Umbilical cord (tissue), 2 donors: ENCODE measurements around the gene SH3RF2. TPM values are rescaled to one million over a fixed set of nuclear protein-coding genes. Genes with fewer than 3 reads are reported as not detected.
A peak's percentile ranks its signal among the peaks of the same experiment; 100 is the strongest.
"Not testable (repeated sequence)": the region's sequence is repeated elsewhere in the genome, so short reads cannot be mapped to it uniquely, and the experiment has no call there.

Source experiments
- DNase-seq: peaks from one replicate; pipeline ENCODE4 v3.0.0-alpha.2; 2015; ENCODE audit warnings: low spot score
- total RNA-seq: library from RNA; depleted of rRNA; stranded (reverse); fragments of >200 nt; gene quantifications from one replicate; pipeline ENCODE4 v1.2.3, GENCODE V29; 2014; ENCODE audit warnings: low replicate concordance; ENCODE audit not compliant: insufficient read depth

SH3RF2 gene
- total RNA-seq, 1 donor from 2014 or later, result 4.8 TPM

GRCh38 chr5:145949474-145949873 lies 13.1 kb downstream of the SH3RF2 start:
- no peak for DNase-seq

GRCh38 chr5:145951071-145951470 lies 14.7 kb downstream of the SH3RF2 start:
- peak; percentile 17 for DNase-seq

- no peak for DNase-seq
Measured at GRCh38 chr5:145953202-145953601, 16.8 kb downstream of the SH3RF2 start.

- DNase-seq, result not testable (repeated sequence)
Measured at GRCh38 chr5:145954140-145954539, 17.8 kb downstream of the SH3RF2 start.

DNA sequence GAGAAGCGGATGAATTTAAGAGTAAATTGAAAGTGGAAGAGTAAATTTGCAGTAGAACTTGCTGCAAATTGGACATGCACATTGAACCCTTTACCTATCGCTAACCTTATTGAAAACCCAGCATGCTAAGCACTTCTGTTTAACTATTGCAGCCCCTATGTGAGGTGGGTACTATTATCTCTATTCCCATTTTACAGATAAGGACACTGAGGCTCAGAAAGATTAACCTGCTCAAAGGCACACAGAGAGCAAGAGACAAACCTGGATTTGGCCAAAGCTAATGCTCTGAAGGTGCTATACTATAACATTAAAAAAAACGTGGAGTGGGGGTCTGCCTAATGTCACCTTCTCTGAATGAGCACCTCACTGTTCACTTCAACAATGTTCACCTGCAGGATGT lies 21.0 kb downstream of the SH3RF2 start:
- no peak for DNase-seq

DNA sequence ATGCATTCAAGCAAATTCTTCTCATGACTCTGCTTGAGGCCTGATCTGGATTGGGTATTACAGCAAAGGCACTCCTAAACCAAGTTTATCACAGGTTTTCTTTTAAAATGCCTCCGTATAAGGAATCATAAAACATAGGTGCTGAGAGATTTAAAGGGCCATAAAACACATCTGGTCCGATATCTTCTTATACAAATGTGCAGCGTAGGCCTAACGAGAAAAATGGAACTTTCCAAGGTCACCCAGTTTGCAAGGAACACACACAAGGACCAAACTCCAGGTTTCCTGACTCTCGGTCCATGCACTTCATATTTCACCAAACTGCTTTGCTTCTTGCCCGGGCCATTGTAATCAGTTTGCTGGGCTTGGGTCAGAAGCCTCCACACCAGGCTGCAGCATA lies 22.1 kb downstream of the SH3RF2 start:
- peak; percentile 52 for DNase-seq

DNA sequence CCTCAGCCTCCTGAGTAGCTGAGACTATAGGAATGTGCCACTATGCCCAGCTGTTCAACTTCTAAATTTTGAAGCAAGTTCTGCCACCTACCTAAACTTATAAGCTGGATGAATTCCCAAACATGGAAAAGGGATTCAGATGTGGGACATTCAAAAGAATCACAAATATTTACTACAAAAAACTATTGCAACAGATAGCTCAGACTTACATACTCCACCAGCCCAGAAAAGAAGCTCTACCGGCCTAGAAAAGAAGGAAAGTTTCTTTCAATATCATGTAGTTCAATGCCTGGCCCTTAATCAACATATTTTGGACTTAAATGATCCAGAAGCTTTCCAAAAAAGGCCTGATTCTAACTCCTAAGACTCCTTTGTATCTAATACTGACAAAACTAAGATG lies 23.8 kb downstream of the SH3RF2 start:
- DNase-seq, result no peak

DNA sequence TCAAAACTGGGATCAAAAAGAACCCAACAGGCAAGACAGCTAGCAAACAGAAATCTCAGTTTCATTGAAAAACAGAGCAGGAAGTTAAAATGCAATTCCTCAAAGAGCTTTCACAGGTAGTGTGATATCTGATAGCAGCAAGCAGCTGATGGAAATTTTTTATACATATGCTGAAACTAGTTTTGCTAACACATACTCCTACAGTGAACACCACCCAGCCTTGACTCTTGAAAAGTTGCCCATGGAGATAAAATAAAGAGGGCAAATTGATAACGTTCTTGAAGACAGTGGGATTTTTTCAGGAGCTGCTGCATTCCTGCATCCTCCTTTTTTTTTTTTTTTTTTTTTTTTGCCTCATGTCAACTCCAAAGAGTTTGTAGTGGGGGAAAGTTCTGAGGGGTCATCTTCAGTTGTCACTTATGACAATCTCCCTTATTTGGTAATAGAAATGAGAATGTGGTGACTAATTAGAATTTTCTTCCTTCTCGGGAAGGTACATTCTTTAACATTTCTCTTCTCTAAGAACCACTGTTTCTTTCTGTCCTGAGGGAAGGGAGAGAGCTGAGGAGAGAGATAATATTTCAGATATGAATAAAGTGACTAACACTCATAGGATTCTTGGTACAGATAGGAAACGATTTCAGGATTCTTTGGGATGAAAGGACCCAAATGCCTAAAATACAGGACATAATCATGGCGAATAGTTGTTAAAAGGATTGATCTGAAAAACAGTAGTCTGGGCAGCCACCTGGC lies 24.6 kb downstream of the SH3RF2 start:
- no peak for DNase-seq

GRCh38 chr5:145962001-145962400 lies 25.6 kb downstream of the SH3RF2 start:
- no peak for DNase-seq

DNA sequence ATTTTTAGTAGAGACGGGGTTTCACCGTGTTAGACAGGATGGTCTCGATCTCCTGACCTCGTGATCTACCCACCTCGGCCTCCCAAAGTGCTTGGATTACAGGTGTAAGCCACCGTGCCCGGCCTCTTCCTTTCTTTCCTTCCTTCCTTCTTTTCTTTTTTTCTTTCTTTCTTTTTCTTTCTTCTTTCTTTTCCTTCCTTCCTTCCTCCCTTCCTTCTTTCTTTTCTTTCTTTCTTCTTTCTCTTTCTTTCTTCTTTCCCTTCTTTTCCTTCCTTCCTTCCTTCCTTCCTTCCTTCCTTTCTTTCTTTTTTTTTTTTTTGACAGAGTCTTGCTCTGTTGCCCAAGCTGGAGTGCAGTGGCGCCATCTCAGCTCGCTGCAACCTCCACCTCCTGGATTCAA lies 27.6 kb downstream of the SH3RF2 start:
- not testable (repeated sequence) for DNase-seq

GRCh38 chr5:145965804-145966203 lies 29.4 kb downstream of the SH3RF2 start:
- no peak for DNase-seq

- DNase-seq, result no peak
Measured at GRCh38 chr5:145967296-145967695, 30.9 kb downstream of the SH3RF2 start.

GRCh38 chr5:145968970-145969713 lies 32.8 kb downstream of the SH3RF2 start:
- no peak for DNase-seq

DNA sequence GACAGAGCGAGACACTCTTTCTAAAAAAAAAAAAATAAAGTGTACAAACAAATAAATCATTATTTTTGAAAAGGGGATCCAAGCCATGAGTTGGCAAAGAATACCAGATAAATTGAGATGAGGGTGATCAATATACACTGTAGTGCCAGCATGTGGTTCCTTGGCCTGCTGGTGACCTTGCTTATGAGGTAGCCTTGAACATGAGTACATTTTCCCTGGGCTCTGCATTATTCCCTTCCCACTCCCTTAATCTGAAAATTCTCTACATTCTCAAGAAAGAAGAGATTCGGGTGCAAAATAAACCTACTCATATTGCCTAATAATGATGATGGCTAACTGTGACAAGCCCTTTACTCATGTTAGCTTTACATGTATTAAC lies 33.3 kb downstream of the SH3RF2 start:
- DNase-seq, result no peak

- DNase-seq, result no peak
Measured at GRCh38 chr5:145971108-145971507, 34.7 kb downstream of the SH3RF2 start.

GRCh38 chr5:145971701-145972100 lies 35.3 kb downstream of the SH3RF2 start:
- no peak for DNase-seq

DNA sequence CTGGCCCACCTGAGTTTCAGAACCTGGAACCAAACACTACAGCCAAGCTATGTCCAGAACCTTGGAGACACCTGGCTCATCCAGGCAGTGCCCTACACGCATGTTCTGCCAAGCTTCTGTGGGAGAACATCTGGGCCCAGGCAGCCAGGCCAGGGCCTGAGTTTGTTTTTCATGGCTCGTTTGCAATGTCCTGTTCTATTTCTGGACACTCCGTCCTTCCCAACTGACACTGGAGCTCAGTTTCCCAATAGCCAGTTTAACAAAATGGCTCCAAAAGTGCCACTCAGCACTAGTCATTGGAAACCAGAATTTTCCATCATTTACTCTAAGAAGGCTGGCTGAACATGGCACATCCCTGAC lies 38.6 kb downstream of the SH3RF2 start:
- DNase-seq, result no peak

DNA sequence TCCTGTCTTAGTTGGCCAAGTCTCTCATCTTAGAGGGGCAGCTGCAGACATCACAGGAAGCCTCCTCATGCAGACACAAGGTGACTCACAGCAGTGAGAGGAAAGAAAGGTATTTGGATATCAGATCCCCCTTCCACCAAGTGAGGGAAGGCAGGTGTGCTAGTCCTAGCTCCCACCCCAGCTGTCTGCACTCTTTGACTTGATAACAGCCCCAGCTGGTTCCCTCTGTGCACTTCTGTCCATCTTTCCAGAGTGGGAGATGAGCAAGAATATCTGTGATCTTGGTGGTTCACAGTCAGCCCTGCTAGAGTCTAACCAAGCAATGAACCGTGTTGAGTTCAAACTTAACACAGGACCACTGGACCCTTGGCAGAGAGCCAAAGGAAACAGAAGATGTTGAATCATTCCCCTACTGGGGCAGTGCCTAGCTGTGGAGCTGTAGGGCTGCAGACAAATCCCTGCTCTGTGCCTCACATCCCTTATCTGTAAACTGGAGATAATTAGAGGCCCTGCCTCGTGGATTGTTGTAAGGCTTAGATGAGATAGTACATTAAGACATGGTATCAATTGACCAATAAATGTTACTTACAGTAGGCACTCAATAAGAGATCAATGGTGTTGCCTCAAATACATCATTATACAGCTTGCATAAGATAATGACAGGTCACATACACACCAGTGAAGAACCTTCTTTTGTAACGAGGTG lies 39.1 kb downstream of the SH3RF2 start:
- peak; percentile 47 for DNase-seq

DNA sequence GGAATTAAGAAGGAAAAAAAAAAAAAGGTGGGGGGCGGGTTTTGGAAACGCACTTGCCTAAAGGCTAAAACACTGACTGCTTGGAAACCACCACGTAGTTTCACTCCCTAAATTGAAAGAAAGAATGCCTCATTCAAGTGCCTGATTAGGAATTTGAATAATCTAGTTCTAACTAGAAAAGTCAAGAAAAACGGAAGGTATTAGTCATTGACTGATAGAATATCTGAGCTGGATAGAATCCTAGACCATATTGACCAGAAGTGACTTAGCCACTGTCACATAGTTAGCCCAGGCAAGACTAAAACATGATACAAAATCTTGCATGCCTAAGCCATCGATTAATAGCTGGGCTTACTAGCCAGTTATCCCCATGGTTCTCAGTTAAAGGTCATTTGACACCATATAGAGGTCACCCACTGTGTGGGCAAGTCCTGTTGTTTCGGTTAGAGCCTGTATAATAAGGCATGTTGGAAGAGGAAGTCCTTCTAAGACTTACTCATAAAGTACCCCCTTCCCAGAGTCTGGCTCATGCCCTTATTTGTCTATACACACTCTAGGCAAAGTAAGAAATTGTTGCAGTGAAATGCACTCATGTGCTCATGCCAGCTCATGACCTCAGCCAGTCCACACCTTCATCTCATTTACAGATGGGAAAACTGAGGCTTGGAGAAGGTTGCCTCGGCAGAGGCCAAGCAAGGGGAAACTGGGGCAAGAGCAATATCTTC lies 40.2 kb downstream of the SH3RF2 start:
- peak; percentile 13 for DNase-seq

DNA sequence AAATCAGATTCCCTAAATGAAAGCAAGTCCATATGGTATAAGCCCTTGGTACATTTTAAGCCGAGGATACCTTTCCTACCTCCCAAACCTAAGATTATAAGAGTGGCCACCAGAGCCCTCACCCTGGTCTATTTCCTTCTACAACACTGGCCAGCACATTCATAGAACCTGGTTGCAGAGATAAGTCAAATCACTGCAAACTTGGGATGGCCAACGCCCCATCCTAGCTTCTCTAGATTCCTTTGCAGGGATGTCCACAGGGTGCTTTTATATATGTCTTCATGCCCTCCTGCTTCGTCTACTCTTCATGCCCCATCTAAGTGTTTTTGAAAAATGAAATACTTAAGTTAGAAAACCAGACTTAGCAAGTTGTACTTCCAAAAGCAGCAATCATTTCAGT lies 41.8 kb downstream of the SH3RF2 start:
- no peak for DNase-seq

- DNase-seq, result peak; percentile 54
Measured at GRCh38 chr5:145978708-145979107, 42.3 kb downstream of the SH3RF2 start.
